Vagina (tissue), 2 donors: ENCODE results near the gene COL5A1.

Experiments used
- POLR2A ChIP-seq, 2 donors: fragments of 450-650 bp; IDR thresholded peaks; one replicate each; pipeline ENCODE4 v1.6.1; 2017; ENCODE audit warnings: antibody characterized with exemption in 2 of 2, mild to moderate bottlenecking in 2 of 2, moderate library complexity in 2 of 2
- TF ChIP-seq, protein P1 (sequence below), 3 experiments: fragments of 450-650 bp in 2 of 3; fragments of 200-600 bp in 1 of 3; sonication (generic) in 1 of 3; IDR thresholded peaks; one replicate each; pipeline ENCODE4 v1.5.1; 2017 to 2019; ENCODE audit warnings: antibody characterized with exemption in 3 of 3, mild to moderate bottlenecking in 2 of 3, moderate library complexity in 2 of 3

DNA sequence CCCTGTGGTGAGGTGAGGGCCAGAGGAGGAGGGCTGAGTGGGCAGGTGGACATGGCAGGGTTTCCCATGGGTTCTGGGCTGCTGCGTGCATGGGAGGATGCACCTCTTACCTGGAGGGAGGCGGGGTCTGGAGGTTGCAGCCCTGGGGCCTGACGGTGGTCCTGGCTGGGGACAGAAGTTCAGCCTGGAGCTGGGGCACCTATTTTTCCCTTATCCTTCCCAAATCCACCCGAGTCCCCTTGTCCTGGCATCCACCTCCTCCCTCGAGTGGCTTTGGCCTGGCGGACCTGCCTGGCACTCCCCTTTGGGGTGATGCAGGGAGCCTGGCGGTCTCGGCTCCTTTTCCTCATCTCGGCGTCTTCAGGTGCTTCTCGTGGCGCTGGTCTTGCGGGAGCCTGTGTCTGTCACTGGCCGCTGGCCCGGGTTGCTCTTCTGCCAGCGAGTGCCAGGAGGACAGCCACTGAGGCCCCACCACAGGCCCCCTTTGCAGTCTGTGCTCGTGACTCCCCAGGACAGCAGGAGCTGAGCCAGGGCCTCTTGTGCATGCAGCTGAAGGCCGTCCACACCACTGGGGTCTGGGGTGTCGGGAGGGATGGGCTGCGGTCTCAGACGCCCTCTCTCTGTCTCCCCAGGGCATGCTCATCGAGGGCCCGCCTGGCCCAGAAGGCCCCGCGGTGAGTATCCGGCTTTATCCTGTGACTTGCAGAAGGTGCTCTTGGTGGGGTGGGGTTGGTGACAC is 96.4 kb downstream of the COL5A1 start:
- TF ChIP-seq, protein P1, sequence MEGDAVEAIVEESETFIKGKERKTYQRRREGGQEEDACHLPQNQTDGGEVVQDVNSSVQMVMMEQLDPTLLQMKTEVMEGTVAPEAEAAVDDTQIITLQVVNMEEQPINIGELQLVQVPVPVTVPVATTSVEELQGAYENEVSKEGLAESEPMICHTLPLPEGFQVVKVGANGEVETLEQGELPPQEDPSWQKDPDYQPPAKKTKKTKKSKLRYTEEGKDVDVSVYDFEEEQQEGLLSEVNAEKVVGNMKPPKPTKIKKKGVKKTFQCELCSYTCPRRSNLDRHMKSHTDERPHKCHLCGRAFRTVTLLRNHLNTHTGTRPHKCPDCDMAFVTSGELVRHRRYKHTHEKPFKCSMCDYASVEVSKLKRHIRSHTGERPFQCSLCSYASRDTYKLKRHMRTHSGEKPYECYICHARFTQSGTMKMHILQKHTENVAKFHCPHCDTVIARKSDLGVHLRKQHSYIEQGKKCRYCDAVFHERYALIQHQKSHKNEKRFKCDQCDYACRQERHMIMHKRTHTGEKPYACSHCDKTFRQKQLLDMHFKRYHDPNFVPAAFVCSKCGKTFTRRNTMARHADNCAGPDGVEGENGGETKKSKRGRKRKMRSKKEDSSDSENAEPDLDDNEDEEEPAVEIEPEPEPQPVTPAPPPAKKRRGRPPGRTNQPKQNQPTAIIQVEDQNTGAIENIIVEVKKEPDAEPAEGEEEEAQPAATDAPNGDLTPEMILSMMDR (IDR thresholded peaks at IDR 0.05): no peak
- no peak for TF ChIP-seq POLR2A (IDR thresholded peaks at IDR 0.05)
